Thyroid gland (tissue), 4 donors: ENCODE data around the gene NPAS2.

Source experiments
- POLR2A ChIP-seq, 2 donors: fragments of 450-650 bp; IDR thresholded peaks; one replicate each; pipeline ENCODE4 v1.6.1; 2017; ENCODE audit warnings: antibody characterized with exemption in 2 of 2, mild to moderate bottlenecking in 2 of 2, moderate library complexity in 1 of 2
- TF ChIP-seq, protein P1 (sequence below), 6 experiments: fragments of 200-600 bp in 3 of 6; fragments of 450-650 bp in 3 of 6; sonication (generic) in 3 of 6; IDR thresholded peaks; one replicate each; pipeline ENCODE4 v1.5.1; 2016 to 2019; ENCODE audit warnings: antibody characterized with exemption in 6 of 6, mild to moderate bottlenecking in 2 of 6, inconsistent platforms in 1 of 6, moderate library complexity in 1 of 6

DNA sequence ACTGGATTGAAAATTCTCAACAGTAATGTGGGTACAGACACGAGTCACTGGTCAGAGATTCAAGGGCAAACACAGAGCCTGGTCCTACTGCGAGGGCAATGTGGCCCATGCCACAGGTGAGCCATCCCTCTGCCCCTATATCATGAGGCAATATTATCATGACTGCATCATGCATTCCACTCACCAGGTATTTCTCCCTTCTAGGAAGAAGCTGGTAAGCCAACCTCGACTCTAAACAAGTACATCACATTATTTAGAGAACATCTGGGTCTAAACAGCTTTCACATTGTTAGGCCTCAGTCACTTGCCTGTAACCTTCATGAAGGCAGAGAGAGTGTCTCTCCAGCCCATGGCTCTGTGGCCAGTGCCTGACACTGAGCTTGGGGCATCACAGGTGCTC lies 167.6 kb downstream of the NPAS2 start:
- TF ChIP-seq, protein P1, sequence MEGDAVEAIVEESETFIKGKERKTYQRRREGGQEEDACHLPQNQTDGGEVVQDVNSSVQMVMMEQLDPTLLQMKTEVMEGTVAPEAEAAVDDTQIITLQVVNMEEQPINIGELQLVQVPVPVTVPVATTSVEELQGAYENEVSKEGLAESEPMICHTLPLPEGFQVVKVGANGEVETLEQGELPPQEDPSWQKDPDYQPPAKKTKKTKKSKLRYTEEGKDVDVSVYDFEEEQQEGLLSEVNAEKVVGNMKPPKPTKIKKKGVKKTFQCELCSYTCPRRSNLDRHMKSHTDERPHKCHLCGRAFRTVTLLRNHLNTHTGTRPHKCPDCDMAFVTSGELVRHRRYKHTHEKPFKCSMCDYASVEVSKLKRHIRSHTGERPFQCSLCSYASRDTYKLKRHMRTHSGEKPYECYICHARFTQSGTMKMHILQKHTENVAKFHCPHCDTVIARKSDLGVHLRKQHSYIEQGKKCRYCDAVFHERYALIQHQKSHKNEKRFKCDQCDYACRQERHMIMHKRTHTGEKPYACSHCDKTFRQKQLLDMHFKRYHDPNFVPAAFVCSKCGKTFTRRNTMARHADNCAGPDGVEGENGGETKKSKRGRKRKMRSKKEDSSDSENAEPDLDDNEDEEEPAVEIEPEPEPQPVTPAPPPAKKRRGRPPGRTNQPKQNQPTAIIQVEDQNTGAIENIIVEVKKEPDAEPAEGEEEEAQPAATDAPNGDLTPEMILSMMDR (IDR thresholded peaks at IDR 0.05): no peak
- TF ChIP-seq POLR2A (IDR thresholded peaks at IDR 0.05): no peak
